Endodermal cell (in vitro differentiated cells): ENCODE measurements around the gene HNRNPH1. TPM values are rescaled to one million over a fixed set of nuclear protein-coding genes. Genes with fewer than 3 reads are reported as not detected.

ENCODE experiments used
- DNase-seq: peaks from one replicate; pipeline ENCODE4 v3.0.0-alpha.2; 2017
- H3K27ac ChIP-seq: 2 replicates; pipeline ENCODE4 v1.5.1; 2013; ENCODE audit warnings: mild to moderate bottlenecking, low read depth, low read length, moderate library complexity
- H3K27me3 ChIP-seq: 2 replicates; pipeline ENCODE4 v1.6.1; 2013; ENCODE audit warnings: mild to moderate bottlenecking, low read length, moderate library complexity; ENCODE audit not compliant: insufficient read depth, control insufficient read depth, poor library complexity, severe bottlenecking
- H3K36me3 ChIP-seq: 2 replicates; pipeline ENCODE4 v1.7.0; 2013; ENCODE audit warnings: mild to moderate bottlenecking, low read length, moderate library complexity; ENCODE audit not compliant: control insufficient read depth, insufficient read depth
- H3K4me1 ChIP-seq: one replicate; pipeline ENCODE4 v1.7.0; 2013; ENCODE audit warnings: low read length; ENCODE audit not compliant: control insufficient read depth, insufficient read depth
- H3K4me3 ChIP-seq: 2 replicates; pipeline ENCODE4 v1.5.1; 2013; ENCODE audit warnings: mild to moderate bottlenecking, low read length, moderate library complexity
- H3K9ac ChIP-seq: 2 replicates; pipeline ENCODE4 v1.6.1; 2013; ENCODE audit warnings: mild to moderate bottlenecking, low read length, moderate library complexity; ENCODE audit not compliant: poor library complexity, severe bottlenecking; ENCODE audit errors: extremely low read depth
- H3K9me3 ChIP-seq: 2 replicates; pipeline ENCODE4 v1.6.1; 2013; ENCODE audit warnings: mild to moderate bottlenecking, low read length, moderate library complexity; ENCODE audit not compliant: control insufficient read depth
- H3K27ac Mint-ChIP-seq: 2 replicates; pipeline ENCODE4 v1.8.0; 2020; ENCODE audit warnings: mixed read lengths
- H3K27me3 Mint-ChIP-seq: 2 replicates; pipeline ENCODE4 v1.8.0; 2021; ENCODE audit warnings: mild to moderate bottlenecking, mixed read lengths; ENCODE audit not compliant: insufficient read depth
- H3K36me3 Mint-ChIP-seq: 2 replicates; pipeline ENCODE4 v1.8.0; 2020; ENCODE audit warnings: low read depth, mixed read lengths
- H3K4me1 Mint-ChIP-seq: 2 replicates; pipeline ENCODE4 v1.8.0; 2020; ENCODE audit warnings: mixed read lengths
- H3K4me3 Mint-ChIP-seq: 2 replicates; pipeline ENCODE4 v1.8.0; 2020; ENCODE audit warnings: mild to moderate bottlenecking, moderate library complexity, mixed read lengths
- H3K9me3 Mint-ChIP-seq: 2 replicates; pipeline ENCODE4 v1.8.0; 2020; ENCODE audit warnings: mild to moderate bottlenecking, mixed read lengths
- WGBS, 2 experiments: methylation state at CpG; one replicate each; pipeline versions ENCODE4 v1.1.5 to v1.1.7; 2013; ENCODE audit warnings: missing lambda C conversion rate in 2 of 2, mixed read lengths in 1 of 2; ENCODE audit not compliant: insufficient coverage in 1 of 2, insufficient read length in 1 of 2; 5-methylcytosine and 5-hydroxymethylcytosine counted together
- total RNA-seq, 2 donors: library from RNA; stranded (reverse); fragmentation: NEBNext Ultra II Directional in 1 of 2; extraction: Animal tissue kit (Norgen Biotek cat#: 25700) in 1 of 2; gene quantifications; 2 replicates in 1 of 2; 3 replicates in 1 of 2; pipeline ENCODE4 v1.2.1, GENCODE V29; 2021
- TF ChIP-seq, protein P1 (sequence below): fragments of 200-600 bp; sonication (generic); conservative IDR thresholded peaks from 2 replicates; pipeline ENCODE4 v1.5.0; 2021; ENCODE audit warnings: antibody characterized with exemption, mild to moderate bottlenecking

HNRNPH1 gene
- total RNA-seq, 2 donors from 2014 or later, result 801 to 885 TPM

DNA sequence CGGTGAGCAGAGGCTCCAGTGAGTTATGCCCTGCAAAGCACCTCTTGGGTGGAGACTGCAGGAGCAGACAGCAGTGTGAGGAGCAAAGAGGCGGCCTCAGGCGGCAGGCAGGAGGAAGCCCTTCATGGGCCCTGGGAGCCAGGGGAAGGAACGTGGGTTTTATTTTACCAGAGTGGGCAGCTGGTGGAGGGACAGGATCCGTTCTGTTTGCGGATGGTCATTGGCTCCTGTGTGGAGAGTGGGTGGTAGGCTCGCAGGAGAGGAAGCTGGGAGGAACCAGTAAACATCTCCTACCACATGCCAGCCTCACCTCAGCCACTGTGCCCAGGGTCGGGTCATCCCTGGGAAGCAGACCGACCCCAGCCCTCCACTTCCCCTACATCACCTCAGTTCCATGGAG is 24.4 kb downstream of the HNRNPH1 start:
- Mint-ChIP-seq H3K27ac (no peak overlapping the region), H3K27me3 (no peaks in the 10 kb centered on the region), H3K36me3 (peaks cover 78% of the 10 kb centered on the region), H3K4me1 (peaks cover 5% of the 10 kb centered on the region), H3K9me3 (no peaks in the 10 kb centered on the region), H3K4me3 (no peak overlapping the region)
- TF ChIP-seq, protein P1, sequence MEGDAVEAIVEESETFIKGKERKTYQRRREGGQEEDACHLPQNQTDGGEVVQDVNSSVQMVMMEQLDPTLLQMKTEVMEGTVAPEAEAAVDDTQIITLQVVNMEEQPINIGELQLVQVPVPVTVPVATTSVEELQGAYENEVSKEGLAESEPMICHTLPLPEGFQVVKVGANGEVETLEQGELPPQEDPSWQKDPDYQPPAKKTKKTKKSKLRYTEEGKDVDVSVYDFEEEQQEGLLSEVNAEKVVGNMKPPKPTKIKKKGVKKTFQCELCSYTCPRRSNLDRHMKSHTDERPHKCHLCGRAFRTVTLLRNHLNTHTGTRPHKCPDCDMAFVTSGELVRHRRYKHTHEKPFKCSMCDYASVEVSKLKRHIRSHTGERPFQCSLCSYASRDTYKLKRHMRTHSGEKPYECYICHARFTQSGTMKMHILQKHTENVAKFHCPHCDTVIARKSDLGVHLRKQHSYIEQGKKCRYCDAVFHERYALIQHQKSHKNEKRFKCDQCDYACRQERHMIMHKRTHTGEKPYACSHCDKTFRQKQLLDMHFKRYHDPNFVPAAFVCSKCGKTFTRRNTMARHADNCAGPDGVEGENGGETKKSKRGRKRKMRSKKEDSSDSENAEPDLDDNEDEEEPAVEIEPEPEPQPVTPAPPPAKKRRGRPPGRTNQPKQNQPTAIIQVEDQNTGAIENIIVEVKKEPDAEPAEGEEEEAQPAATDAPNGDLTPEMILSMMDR, result no peak
- DNase-seq, result no peak
- no peak overlapping the region for H3K9ac ChIP-seq
- no peaks in the 10 kb centered on the region for H3K4me1 ChIP-seq
- no peaks in the 10 kb centered on the region for H3K9me3 ChIP-seq
- H3K27ac ChIP-seq, result no peak overlapping the region
- H3K36me3 ChIP-seq, result peaks cover 53% of the 10 kb centered on the region
- WGBS, 2 experiments, result 92 to 100% methylated on average over 1 to 7 of the region's 9 CpGs
- H3K27me3 ChIP-seq, result no peaks in the 10 kb centered on the region
- H3K4me3 ChIP-seq, result no peak overlapping the region

DNA sequence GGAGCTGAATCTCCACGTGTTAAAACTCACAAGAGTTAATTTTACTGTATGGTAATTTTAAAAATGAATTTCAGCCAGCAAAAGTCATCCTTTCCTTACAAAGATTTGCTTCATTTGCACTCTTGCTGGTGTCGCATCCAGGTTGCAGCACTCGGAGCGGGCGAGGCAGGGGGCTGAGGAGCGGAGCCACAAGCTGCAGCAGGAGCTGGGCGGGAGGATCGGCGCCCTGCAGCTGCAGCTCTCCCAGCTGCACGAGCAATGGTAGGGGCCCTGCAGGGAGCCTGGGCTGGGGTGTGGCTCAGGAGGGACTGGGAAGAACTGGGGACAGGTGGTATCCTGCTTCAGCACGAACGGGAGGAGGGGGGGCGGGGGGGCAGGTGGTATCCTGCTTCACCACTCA is 27.1 kb downstream of the HNRNPH1 start:
- Mint-ChIP-seq H3K9me3 (no peaks in the 10 kb centered on the region), H3K4me3 (no peak overlapping the region), H3K27me3 (no peaks in the 10 kb centered on the region), H3K36me3 (peaks cover 80% of the 10 kb centered on the region), H3K4me1 (peaks cover 5% of the 10 kb centered on the region), H3K27ac (no peak overlapping the region)
- Histone ChIP-seq H3K36me3 (peaks cover 65% of the 10 kb centered on the region), H3K4me3 (no peak overlapping the region), H3K27me3 (no peaks in the 10 kb centered on the region), H3K9me3 (no peaks in the 10 kb centered on the region), H3K4me1 (no peaks in the 10 kb centered on the region), H3K27ac (no peak overlapping the region), H3K9ac (no peak overlapping the region)
- TF ChIP-seq, protein P1, result no peak
- 93 to 94% methylated on average over 5 to 13 of the region's 13 CpGs for WGBS, 2 experiments
- DNase-seq, result no peak

DNA sequence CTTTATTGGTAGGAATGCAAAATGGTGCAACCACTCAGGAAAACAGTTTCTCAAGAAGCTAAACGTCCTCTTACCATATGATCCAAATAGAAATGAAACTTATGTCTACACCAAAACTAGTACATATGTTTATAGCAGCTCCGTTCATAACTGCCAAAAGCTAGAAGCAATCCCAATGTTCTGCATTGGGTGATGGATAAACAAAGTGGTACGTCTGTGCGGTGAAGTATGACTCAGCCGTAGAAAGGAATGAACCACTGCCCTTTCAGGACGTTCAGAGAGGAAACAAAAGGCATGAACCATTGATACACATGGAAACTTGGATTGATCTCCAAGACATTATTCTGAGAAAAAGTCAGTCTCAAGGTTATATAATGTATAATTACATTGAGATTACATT is 27.6 kb downstream of the HNRNPH1 start:
- Mint-ChIP-seq H3K4me3 (no peak overlapping the region), H3K27me3 (no peaks in the 10 kb centered on the region), H3K9me3 (no peaks in the 10 kb centered on the region), H3K36me3 (peaks cover 79% of the 10 kb centered on the region), H3K4me1 (peaks cover 5% of the 10 kb centered on the region), H3K27ac (no peak overlapping the region)
- no peak for DNase-seq
- H3K9ac ChIP-seq, result no peak overlapping the region
- H3K4me3 ChIP-seq, result no peak overlapping the region
- 92 to 97% methylated on average over 6 of the region's 6 CpGs for WGBS, 2 experiments
- H3K9me3 ChIP-seq, result no peaks in the 10 kb centered on the region
- no peaks in the 10 kb centered on the region for H3K27me3 ChIP-seq
- H3K4me1 ChIP-seq, result no peaks in the 10 kb centered on the region
- TF ChIP-seq, protein P1, result no peak
- peaks cover 66% of the 10 kb centered on the region for H3K36me3 ChIP-seq
- H3K27ac ChIP-seq, result no peak overlapping the region
